Measurements from ENCODE around the gene DUSP22.

DUSP22 gene

GRCh38 chr6:362231-362923, 70.1 kb downstream of the DUSP22 start:
- no peak overlapping the region for H3K4me3 ChIP-seq (replicated peaks; ENCODE audit: low read depth, low read length)
- H3K36me3 ChIP-seq (ENCODE audit: control insufficient read depth, insufficient read depth, low read length), result no peaks in the 10 kb centered on the region
- H3K27me3 ChIP-seq (replicated peaks; ENCODE audit: control insufficient read depth, insufficient read depth, low read length), result no peaks in the 10 kb centered on the region
- no peak for TF ChIP-seq CTCF (IDR thresholded peaks at IDR 0.05; ENCODE audit: insufficient read depth, low read length, poor library complexity, severe bottlenecking)
- no peak for DNase-seq (ENCODE audit: extremely low read depth, insufficient read length)

- no peak for TF ChIP-seq CTCF (IDR thresholded peaks at IDR 0.05; ENCODE audit: insufficient read depth, low read length, poor library complexity, severe bottlenecking)
- Histone ChIP-seq H3K36me3 (ENCODE audit: control insufficient read depth, insufficient read depth, low read length) (no peaks in the 10 kb centered on the region), H3K27me3 (replicated peaks; ENCODE audit: control insufficient read depth, insufficient read depth, low read length) (no peaks in the 10 kb centered on the region), H3K4me3 (replicated peaks; ENCODE audit: low read depth, low read length) (no peak overlapping the region)
- no peak for DNase-seq (ENCODE audit: extremely low read depth, insufficient read length)
Observed at GRCh38 chr6:362924-363249, 70.6 kb downstream of the DUSP22 start.

GRCh38 chr6:363291-363690, 71.0 kb downstream of the DUSP22 start:
- no peak for TF ChIP-seq CTCF (IDR thresholded peaks at IDR 0.05; ENCODE audit: insufficient read depth, low read length, poor library complexity, severe bottlenecking)

GRCh38 chr6:363909-364308, 71.6 kb downstream of the DUSP22 start:
- DNase-seq (ENCODE audit: extremely low read depth, insufficient read length), result no peak
- no peak for TF ChIP-seq CTCF (IDR thresholded peaks at IDR 0.05; ENCODE audit: insufficient read depth, low read length, poor library complexity, severe bottlenecking)
- Histone ChIP-seq H3K27me3 (replicated peaks; ENCODE audit: control insufficient read depth, insufficient read depth, low read length) (no peaks in the 10 kb centered on the region), H3K4me3 (replicated peaks; ENCODE audit: low read depth, low read length) (no peak overlapping the region), H3K36me3 (ENCODE audit: control insufficient read depth, insufficient read depth, low read length) (no peaks in the 10 kb centered on the region)

More at GRCh38 chr6:363291-363690, 71.0 kb downstream of the DUSP22 start:
- Histone ChIP-seq H3K27me3 (replicated peaks; ENCODE audit: control insufficient read depth, insufficient read depth, low read length) (no peaks in the 10 kb centered on the region), H3K36me3 (ENCODE audit: control insufficient read depth, insufficient read depth, low read length) (no peaks in the 10 kb centered on the region), H3K4me3 (replicated peaks; ENCODE audit: low read depth, low read length) (no peak overlapping the region)
- no peak for DNase-seq (ENCODE audit: extremely low read depth, insufficient read length)

GRCh38 chr6:364609-365540, 72.6 kb downstream of the DUSP22 start:
- peak; percentile 80 for DNase-seq (ENCODE audit: extremely low read depth, insufficient read length)
- Histone ChIP-seq H3K36me3 (ENCODE audit: control insufficient read depth, insufficient read depth, low read length) (no peaks in the 10 kb centered on the region), H3K4me3 (replicated peaks; ENCODE audit: low read depth, low read length) (no peak overlapping the region), H3K27me3 (replicated peaks; ENCODE audit: control insufficient read depth, insufficient read depth, low read length) (no peaks in the 10 kb centered on the region)
- TF ChIP-seq CTCF (IDR thresholded peaks at IDR 0.05; ENCODE audit: insufficient read depth, low read length, poor library complexity, severe bottlenecking), result no peak
